Tibial nerve (tissue), 3 donors: Measurements from ENCODE around the gene BCKDHB.

Source experiments
- CTCF ChIP-seq, 5 experiments: fragments of 200-600 bp in 3 of 5; fragments of 450-650 bp in 2 of 5; sonication (generic) in 3 of 5; IDR thresholded peaks; one replicate each; pipeline ENCODE4 v1.5.1; 2016 to 2019; ENCODE audit warnings: antibody characterized with exemption in 5 of 5, mild to moderate bottlenecking in 3 of 5, moderate library complexity in 2 of 5
- POLR2A ChIP-seq, 2 donors: fragments of 450-650 bp; IDR thresholded peaks; one replicate each; pipeline ENCODE4 v1.6.1; 2017; ENCODE audit warnings: antibody characterized with exemption in 2 of 2, mild to moderate bottlenecking in 2 of 2, moderate library complexity in 2 of 2

- TF ChIP-seq CTCF (IDR thresholded peaks at IDR 0.05) (no peak), POLR2A (IDR thresholded peaks at IDR 0.05) (no peak)
Measured at GRCh38 chr6:80154160-80154559, 47.7 kb downstream of the BCKDHB start.
